Central memory CD8-positive, alpha-beta T cell (primary cell): ENCODE measurements around the gene RHBDF1.

ENCODE experiments used
- ATAC-seq: fragments of 150-1000 bp; cut with Tn5 transposase; replicated peaks from 2 replicates; pipeline ENCODE4 v1.10.0; 2022; ENCODE audit warnings: mild to moderate bottlenecking, moderate FRiP score, moderate number of reproducible peaks; ENCODE audit not compliant: poor library complexity, severe bottlenecking; ENCODE audit errors: extremely low read depth
- DNase-seq, 2 donors: peaks; one replicate each; pipeline ENCODE4 v3.0.0; 2021; ENCODE audit warnings: low spot score in 2 of 2
- H3K27ac Mint-ChIP-seq: one replicate; pipeline ENCODE4 v1.8.0; 2022; ENCODE audit warnings: low read depth, mild to moderate bottlenecking, moderate library complexity, mixed read lengths
- H3K27me3 Mint-ChIP-seq: one replicate; pipeline ENCODE4 v1.8.0; 2022; ENCODE audit warnings: mixed read lengths
- H3K36me3 Mint-ChIP-seq: one replicate; pipeline ENCODE4 v1.8.0; 2022; ENCODE audit warnings: mild to moderate bottlenecking, moderate library complexity, mixed read lengths; ENCODE audit not compliant: insufficient read depth
- H3K4me1 Mint-ChIP-seq: one replicate; pipeline ENCODE4 v1.8.0; 2022; ENCODE audit warnings: mixed read lengths
- H3K4me3 Mint-ChIP-seq: one replicate; pipeline ENCODE4 v1.8.0; 2022; ENCODE audit warnings: mild to moderate bottlenecking, moderate library complexity, mixed read lengths
- H3K9me3 Mint-ChIP-seq: one replicate; pipeline ENCODE4 v1.8.0; 2022; ENCODE audit warnings: mixed read lengths

RHBDF1 gene

DNA sequence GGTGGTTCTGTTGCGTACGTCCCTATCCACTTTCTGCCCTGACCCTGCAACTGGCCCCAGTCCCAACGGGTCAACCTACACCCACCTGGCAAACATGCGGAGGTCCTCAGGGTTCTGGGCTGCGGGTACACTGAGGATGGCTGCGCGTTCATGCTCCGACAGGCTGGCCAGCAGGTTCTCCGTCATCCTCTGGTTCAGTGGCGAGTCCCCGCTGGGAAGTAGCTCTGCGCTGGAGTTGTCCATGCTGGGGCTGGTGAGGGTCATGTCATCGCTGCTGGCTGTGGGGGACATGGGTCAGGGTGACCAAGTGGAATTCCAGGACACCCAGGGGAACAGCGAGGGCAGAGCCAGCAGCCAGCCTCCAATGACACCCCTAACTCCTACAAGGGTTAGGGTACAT, 16.2 kb upstream of the RHBDF1 start:
- Mint-ChIP-seq H3K4me1 (peaks cover 21% of the 10 kb centered on the region), H3K9me3 (no peaks in the 10 kb centered on the region), H3K27me3 (no peaks in the 10 kb centered on the region), H3K4me3 (no peak overlapping the region), H3K27ac (no peak overlapping the region), H3K36me3 (peaks cover 23% of the 10 kb centered on the region)
- ATAC-seq = no peak
- no peak for DNase-seq

DNA sequence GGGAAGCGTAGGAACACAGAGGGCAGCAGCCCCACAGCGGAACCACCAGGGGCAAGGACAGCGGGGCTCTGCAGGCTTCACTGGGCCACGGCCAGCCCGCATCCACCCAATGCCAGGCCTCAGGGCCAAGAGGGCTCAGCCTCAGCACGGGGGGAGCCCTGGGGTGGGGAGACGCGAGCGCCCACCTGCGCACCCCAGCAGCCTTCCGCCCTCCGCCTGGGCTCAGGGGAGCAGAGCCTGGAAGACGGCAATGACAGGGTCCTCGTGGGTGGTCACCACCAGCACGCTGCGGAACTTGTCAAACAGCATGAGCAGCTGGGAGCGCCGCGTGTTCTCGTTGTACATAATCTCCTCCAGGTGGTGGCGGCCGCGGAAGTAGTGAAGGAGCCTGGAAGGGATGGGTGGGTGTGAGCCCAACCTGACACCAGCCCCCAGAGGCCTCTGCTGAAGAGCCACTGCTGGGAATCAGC, 14.1 kb upstream of the RHBDF1 start:
- peaks cover 23% of the 10 kb centered on the region for H3K4me1 Mint-ChIP-seq
- H3K9me3 Mint-ChIP-seq = no peaks in the 10 kb centered on the region
- DNase-seq (no peak), ATAC-seq (no peak)
- H3K27ac Mint-ChIP-seq = peak overlapping the region; percentile 64
- H3K4me3 Mint-ChIP-seq = no peak overlapping the region
- peaks cover 22% of the 10 kb centered on the region for H3K36me3 Mint-ChIP-seq
- no peaks in the 10 kb centered on the region for H3K27me3 Mint-ChIP-seq

DNA sequence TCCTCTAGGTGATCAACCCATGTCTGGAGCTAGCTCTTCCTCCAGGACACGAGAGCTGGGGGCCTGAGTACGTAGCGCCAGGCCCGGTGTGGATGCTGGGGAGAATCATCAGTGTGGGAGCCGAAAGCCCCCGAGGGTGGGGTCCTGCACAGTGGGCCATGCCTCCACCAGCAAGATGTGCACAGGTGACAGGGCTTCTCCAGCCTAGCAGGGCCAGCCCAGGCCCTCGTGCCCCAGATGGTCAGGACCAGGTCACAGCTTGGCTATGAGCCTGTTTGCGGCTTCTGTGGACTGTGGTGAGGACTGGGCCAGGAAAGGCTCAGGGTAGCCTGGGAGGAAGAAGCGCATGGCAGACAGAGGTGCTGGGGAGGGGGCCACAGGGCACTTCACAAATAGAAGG, 13.4 kb upstream of the RHBDF1 start:
- Mint-ChIP-seq H3K4me1 (peaks cover 23% of the 10 kb centered on the region), H3K27ac (peak overlapping the region; percentile 64), H3K9me3 (no peaks in the 10 kb centered on the region), H3K36me3 (peaks cover 22% of the 10 kb centered on the region), H3K27me3 (no peaks in the 10 kb centered on the region), H3K4me3 (no peak overlapping the region)
- ATAC-seq (no peak), DNase-seq (no peak)

DNA sequence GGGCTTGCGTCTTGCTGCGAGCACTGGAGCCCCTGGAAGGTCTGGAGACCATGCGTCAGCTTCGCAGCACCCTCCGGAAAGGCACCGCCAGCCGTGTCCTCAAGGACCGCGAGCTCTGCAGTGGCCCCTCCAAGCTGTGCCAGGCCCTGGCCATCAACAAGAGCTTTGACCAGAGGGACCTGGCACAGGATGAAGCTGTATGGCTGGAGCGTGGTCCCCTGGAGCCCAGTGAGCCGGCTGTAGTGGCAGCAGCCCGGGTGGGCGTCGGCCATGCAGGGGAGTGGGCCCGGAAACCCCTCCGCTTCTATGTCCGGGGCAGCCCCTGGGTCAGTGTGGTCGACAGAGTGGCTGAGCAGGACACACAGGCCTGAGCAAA, 13.0 kb upstream of the RHBDF1 start:
- H3K27me3 Mint-ChIP-seq = no peaks in the 10 kb centered on the region
- H3K36me3 Mint-ChIP-seq = peaks cover 22% of the 10 kb centered on the region

DNA sequence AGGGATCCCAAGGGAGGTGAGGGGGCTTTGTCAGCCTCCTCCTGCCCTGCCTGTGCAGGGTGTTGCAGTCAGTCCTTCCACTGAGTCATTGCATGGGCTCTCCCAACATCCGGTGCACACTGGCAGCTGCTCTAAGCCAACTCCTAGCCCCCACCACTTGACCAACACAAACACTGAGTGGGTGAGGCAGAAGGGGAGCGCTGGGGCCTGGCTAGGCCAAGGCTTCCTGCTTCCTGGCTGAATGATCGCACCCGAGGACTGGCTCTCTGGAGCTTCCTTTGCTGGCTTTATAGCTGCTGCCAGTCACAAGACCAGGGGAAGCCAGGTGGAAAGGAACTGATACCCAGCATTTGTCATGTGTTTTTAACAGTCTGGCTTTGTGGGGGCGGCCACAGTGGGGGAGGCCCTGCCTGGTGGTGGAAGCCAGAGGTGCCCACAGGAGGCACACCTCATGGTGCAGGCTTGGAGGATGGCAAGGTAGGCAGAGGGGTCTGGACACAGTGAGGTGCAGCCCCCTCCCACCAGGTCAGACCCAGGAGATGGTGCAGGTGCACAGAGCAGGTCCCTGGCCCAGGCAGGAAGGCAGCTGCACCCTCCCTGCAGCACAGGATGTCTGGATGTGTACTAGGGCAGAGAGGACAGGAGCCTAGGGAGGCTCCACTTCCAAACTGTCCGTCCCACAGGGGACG, 12.4 kb upstream of the RHBDF1 start:
- peak overlapping the region; percentile 80 for H3K27ac Mint-ChIP-seq
- peaks cover 26% of the 10 kb centered on the region for H3K36me3 Mint-ChIP-seq
- H3K4me1 Mint-ChIP-seq = peaks cover 24% of the 10 kb centered on the region
- peak; percentile 58 for ATAC-seq
- DNase-seq = peak in 1 of 2 donors; percentile 16
- H3K4me3 Mint-ChIP-seq = peak overlapping the region; percentile 45
- H3K27me3 Mint-ChIP-seq = no peaks in the 10 kb centered on the region
- H3K9me3 Mint-ChIP-seq = no peaks in the 10 kb centered on the region

More for the DNA sequence above, 13.0 kb upstream of the RHBDF1 start:
- peaks cover 23% of the 10 kb centered on the region for H3K4me1 Mint-ChIP-seq
- no peak overlapping the region for H3K4me3 Mint-ChIP-seq
- peak overlapping the region; percentile 80 for H3K27ac Mint-ChIP-seq
- no peaks in the 10 kb centered on the region for H3K9me3 Mint-ChIP-seq
- no peak for DNase-seq
- no peak for ATAC-seq

DNA sequence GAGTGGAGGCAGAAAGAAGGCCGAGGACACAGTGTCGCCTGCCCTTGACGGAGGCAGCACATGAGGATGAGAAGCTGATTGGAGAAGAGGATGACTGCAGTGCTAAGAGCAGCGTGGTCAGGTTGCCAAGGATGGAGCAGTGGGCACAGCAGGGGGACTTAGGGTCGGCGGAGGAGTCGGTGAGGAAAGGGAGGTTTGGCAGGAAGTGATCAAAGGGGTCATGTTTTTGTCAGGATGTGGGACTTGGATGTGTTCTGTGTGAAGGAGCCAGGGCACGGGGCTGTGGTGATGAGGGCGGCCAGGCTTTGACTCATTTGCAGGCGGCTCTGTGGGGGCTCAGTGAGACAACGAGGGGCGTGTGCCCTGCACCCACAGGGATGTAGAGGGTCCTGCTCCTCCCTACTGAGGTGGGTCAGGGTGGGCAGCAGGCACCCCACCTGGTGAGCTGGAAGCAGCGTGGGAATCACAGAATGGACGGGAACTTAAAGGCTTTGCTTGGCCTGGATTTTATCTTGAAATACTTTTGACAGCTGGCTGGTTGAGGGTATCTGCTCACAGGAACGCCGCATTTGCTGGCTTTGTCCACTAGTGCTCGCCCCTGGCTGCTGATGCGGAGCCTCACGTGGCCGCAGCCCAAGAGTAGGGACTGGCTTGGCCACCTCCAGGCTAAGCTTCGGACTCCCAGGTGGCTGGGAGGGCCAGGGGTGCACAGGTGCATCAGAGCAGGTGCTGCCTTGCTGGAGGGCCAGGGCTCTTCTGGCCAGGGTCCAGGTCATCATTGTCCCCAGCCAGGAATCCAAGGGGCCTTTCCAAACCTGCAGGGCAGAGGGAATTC, 11.6 kb upstream of the RHBDF1 start:
- no peak for ATAC-seq

DNA sequence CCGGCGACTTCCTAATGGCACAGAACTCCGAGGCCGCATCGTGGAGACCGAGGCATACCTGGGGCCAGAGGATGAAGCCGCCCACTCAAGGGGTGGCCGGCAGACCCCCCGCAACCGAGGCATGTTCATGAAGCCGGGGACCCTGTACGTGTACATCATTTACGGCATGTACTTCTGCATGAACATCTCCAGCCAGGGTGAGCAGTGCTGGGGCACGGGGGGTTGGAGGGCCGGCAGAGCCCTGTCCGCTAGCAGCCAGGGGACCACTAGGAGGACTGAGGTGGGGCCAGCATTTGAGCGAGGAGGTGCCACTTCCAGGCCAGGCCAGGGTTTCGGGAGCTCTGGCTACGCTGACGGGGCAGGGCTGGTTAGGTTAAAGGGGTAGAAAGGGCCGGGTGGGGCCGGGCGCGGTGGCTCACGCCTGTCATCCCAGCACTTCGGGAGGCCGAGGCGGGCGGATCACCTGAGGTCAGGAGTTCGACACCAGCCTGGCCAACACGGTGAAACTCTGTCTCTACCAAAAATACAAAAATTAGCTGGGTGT, 10.7 kb upstream of the RHBDF1 start:
- peak overlapping the region; percentile 7 for H3K4me3 Mint-ChIP-seq
- no peaks in the 10 kb centered on the region for H3K27me3 Mint-ChIP-seq
- no peak for ATAC-seq
- H3K4me1 Mint-ChIP-seq = peaks cover 38% of the 10 kb centered on the region
- no peak for DNase-seq
- peaks cover 21% of the 10 kb centered on the region for H3K36me3 Mint-ChIP-seq
- peak overlapping the region; percentile 50 for H3K27ac Mint-ChIP-seq
- H3K9me3 Mint-ChIP-seq = no peaks in the 10 kb centered on the region

More for the DNA sequence above, 11.6 kb upstream of the RHBDF1 start:
- Mint-ChIP-seq H3K4me1 (peaks cover 32% of the 10 kb centered on the region), H3K9me3 (no peaks in the 10 kb centered on the region), H3K27me3 (no peaks in the 10 kb centered on the region), H3K27ac (peak overlapping the region; percentile 80), H3K36me3 (peaks cover 26% of the 10 kb centered on the region), H3K4me3 (peak overlapping the region; percentile 45)
- DNase-seq = no peak

DNA sequence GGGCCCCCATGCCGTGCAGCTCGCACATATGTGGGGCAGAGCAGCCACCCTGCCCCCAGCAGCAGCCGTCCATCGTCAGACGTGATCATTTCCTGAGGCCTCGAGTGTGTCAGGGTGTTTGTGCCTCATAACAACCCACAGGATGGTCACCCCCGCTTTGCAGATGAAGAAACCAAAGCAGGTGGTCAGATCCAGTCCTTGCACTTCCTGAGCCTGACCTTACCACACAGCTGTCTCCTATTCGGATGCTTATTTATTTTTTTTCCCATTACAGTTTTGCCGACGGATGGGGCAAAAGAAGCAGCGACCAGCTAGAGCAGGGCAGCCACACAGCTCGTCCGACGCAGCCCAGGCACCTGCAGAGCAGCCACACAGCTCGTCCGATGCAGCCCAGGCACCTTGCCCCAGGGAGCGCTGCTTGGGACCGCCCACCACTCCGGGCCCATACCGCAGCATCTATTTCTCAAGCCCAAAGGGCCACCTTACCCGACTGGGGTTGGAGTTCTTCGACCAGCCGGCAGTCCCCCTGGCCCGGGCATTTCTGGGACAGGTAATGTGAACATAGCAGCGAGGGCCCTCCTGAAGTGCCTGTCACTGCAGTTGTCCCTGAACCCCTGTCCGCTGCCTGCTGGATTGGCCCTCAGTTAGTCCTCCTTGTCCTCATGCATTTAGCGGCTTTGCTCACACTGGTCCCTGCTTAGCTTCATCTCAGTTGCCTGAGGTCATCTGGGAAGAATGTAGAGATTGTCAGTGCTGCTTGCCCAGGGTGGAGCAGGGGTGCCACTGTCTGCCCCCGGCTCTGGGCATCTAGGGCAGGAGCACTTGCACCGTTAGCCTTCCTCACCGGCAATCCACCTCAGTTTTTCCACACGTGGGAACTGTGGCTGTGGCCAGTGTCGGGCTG, 7.0 kb upstream of the RHBDF1 start:
- Mint-ChIP-seq H3K36me3 (peaks cover 12% of the 10 kb centered on the region), H3K9me3 (no peaks in the 10 kb centered on the region), H3K27me3 (peaks cover 1% of the 10 kb centered on the region), H3K4me1 (peaks cover 37% of the 10 kb centered on the region), H3K27ac (peak overlapping the region; percentile 76), H3K4me3 (peak overlapping the region; percentile 84)
- ATAC-seq (no peak), DNase-seq (no peak)

DNA sequence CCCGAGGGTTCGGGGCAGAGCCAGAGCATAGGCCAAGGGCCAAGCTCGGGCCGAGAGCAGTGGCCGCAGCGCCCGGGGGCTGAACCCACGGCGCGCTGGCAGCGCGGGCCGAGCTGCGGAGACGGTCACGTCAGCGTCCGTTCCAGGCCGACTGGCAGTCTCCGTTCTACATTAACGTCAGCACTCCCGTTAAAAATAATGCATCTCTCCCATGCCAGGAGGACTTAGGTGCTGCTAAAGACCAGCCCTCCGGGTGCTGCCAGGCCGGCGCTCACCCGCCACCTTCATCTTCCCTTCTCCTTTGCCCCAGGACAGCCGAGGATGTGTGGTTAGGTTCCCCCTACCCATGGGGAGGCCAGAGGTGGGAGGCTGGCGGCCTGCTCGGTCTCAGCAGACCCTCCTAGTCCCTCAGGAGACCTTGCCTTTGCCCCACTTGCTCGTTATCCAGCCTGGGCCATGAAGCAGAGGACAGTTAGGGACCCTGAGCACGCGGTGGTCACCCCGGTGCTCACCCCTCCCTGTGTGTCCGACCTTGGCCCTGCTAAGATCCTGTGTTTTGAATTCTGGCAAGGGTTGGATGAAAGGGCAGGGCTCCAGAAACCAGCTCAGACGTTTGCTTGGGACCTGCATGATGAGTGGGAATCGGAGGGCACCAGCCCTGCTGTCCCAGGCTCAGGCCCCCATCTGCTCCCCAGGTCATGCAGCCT, 6.2 kb upstream of the RHBDF1 start:
- Mint-ChIP-seq H3K27me3 (peaks cover 9% of the 10 kb centered on the region), H3K4me1 (peaks cover 28% of the 10 kb centered on the region), H3K9me3 (no peaks in the 10 kb centered on the region), H3K4me3 (peak overlapping the region; percentile 84), H3K27ac (peak overlapping the region; percentile 76), H3K36me3 (peaks cover 12% of the 10 kb centered on the region)
- peak; percentile 27 for ATAC-seq
- DNase-seq = no peak

DNA sequence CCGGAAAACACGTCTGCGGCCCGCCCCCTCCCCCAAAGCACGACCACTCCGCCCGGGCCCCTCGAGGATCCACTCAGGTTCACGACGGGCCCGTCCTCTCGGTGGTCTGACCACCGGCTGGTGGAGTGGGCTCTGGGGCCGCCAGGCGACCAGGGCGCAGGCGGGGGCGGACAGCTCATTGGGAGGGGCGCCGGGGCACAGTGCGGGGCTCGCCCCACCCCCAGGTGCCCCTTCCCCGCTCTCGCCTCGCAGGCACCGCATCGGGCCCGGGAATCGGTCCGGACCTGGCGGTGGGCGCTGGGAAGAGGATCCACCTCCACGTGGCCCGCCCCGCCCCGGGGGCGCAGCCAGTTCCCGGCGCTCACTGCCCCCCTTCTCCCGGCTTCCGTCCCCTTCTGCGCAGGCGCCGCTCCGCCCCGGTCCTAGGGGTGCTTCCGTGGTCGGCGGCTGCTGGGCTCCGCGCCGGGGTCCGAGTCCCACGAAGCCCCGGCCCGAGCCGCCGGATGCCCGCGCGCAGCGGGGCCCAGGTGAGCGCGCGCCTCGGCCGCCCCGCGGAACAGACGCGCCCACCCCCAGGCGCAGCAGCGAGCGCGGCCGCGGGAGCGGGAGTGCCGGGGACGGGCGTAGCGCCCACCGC, 5.5 kb upstream of the RHBDF1 start, which contains the start of gene MPG:
Gene MPG, plus strand, starts transcription at position 419 of the 637 bp plus-strand sequence. Its CDS starts 85 bp downstream, at position 504.
- peaks cover 12% of the 10 kb centered on the region for H3K36me3 Mint-ChIP-seq
- no peaks in the 10 kb centered on the region for H3K9me3 Mint-ChIP-seq
- peak within 1 kb of the TSS; percentile 76 for H3K27ac Mint-ChIP-seq
- ATAC-seq (peak; percentile 80), DNase-seq (peak; percentile 61 to 63)
- H3K27me3 Mint-ChIP-seq = peaks cover 16% of the 10 kb centered on the region
- peaks cover 29% of the 10 kb centered on the region for H3K4me1 Mint-ChIP-seq
- peak within 1 kb of the TSS; percentile 84 for H3K4me3 Mint-ChIP-seq

DNA sequence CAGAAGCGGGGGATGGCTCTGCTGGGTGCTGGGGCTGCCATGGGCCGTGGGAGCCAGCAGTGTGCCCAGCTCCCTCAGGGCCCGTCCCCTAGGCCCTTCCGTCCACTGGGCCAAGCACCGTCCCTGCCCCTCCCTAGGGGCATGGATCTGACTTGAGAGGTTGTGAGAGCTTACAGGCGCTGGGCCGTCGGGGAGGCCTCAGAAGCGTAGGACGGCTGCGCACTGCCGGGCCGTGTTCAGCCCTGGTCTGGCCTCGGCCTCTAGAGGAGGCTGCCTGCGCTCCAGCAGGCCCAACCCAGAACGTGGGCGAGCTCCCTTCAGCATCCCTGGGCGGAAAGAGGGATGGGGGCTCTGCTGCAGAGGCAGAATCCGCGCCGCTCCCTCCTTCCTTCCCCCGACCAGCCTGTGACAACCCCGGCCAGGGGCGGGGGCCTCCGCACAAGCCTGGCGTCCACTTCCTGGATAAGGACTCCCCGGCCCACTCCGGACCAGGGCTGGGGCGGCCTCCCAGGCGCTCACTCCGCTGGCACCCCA, 4.9 kb upstream of the RHBDF1 start:
- Mint-ChIP-seq H3K36me3 (peaks cover 11% of the 10 kb centered on the region), H3K4me1 (peaks cover 32% of the 10 kb centered on the region), H3K4me3 (peak overlapping the region; percentile 84), H3K9me3 (no peaks in the 10 kb centered on the region), H3K27me3 (peaks cover 21% of the 10 kb centered on the region), H3K27ac (no peak overlapping the region)
- ATAC-seq = peak; percentile 34
- DNase-seq = no peak
